ENCODE measurements around the gene FASTK.

FASTK gene

GRCh38 chr7:151095123-151095797 lies 14.7 kb upstream of the FASTK start:
- Histone ChIP-seq H2BK5ac (ENCODE audit: low read depth, low read length, poor library complexity, severe bottlenecking) (no peak overlapping the region), H3K14ac (ENCODE audit: low read length in 2 of 2) (no peak overlapping the region), H4K8ac (ENCODE audit: low read length) (no peak overlapping the region), H3K4me1 (ENCODE audit: control insufficient read depth, insufficient read depth, low read depth, low read length) (peaks cover 32% of the 10 kb centered on the region), H2BK15ac (ENCODE audit: low read depth, poor library complexity, severe bottlenecking) (no peak overlapping the region), H3K4ac (ENCODE audit: low read depth in 1 of 2, low read length in 2 of 2) (no peak overlapping the region), H3K27ac (ENCODE audit: low read length, poor library complexity, severe bottlenecking) (no peak overlapping the region), H3K9me3 (ENCODE audit: control insufficient read depth, low read length) (no peaks in the 10 kb centered on the region), H2AFZ (ENCODE audit: low read depth, low read length) (no peak overlapping the region), H3K36me3 (ENCODE audit: control insufficient read depth in 1 of 2, insufficient read depth in 2 of 2, low read depth in 1 of 2, low read length in 2 of 2) (peaks cover 5 to 29% of the 10 kb centered on the region in 2 experiments), H4K91ac (ENCODE audit: low read length) (no peak overlapping the region), H3K23ac (ENCODE audit: low read length in 2 of 2) (no peak overlapping the region), H3K9ac (ENCODE audit: low read length) (peak overlapping the region; percentile 13), H2AK5ac (ENCODE audit: low read length, severe bottlenecking) (no peak overlapping the region), H2BK12ac (ENCODE audit: low read length in 2 of 2) (no peak overlapping the region), H3K4me2 (ENCODE audit: low read length, poor library complexity, severe bottlenecking) (no peak overlapping the region), H3K27me3 (ENCODE audit: control insufficient read depth in 1 of 2, insufficient read depth in 1 of 2, low read length in 2 of 2) (no peaks in the 10 kb centered on the region), H3K79me1 (replicated peaks; ENCODE audit: low read length, poor library complexity, severe bottlenecking) (peaks cover 12% of the 10 kb centered on the region), H3K18ac (ENCODE audit: low read depth in 1 of 2, low read length in 2 of 2) (no peak overlapping the region), H3K4me3 (ENCODE audit: insufficient read depth in 1 of 2, low read depth in 1 of 2, low read length in 2 of 2) (no peak overlapping the region), H2BK120ac (ENCODE audit: low read depth, low read length) (no peak overlapping the region)
- WGBS, result 91% methylated on average over 9 of the region's 10 CpGs
- no peak for DNase-seq

DNA sequence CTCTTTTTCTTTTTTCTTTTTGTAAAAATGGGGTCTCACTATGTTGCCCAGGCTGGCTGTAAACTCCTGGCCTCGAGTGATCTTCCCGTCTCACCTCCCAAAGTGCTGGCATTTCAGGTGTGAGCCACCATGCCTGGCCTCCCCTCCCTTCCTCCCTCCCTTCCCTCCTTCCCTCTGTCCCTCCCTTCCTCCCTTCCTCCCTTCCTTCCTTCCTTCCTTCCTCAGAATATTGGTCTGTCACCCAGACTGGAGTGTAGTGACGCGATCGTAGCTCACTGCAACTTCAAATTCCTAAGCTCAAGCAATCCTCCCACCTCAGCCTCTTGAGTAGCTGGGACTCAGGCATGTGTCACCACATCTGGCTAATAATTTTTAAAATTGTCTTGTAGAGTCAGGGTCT lies 14.1 kb upstream of the FASTK start:
- no peak overlapping the region for H2AFZ ChIP-seq (ENCODE audit: low read depth, low read length)
- H2BK12ac ChIP-seq (ENCODE audit: low read length in 2 of 2), result no peak overlapping the region
- H2BK120ac ChIP-seq (ENCODE audit: low read depth, low read length), result no peak overlapping the region
- peaks cover 6% of the 10 kb centered on the region for H3K79me1 ChIP-seq (replicated peaks; ENCODE audit: low read length, poor library complexity, severe bottlenecking)
- no peak overlapping the region for H4K91ac ChIP-seq (ENCODE audit: low read length)
- no peak overlapping the region for H4K8ac ChIP-seq (ENCODE audit: low read length)
- WGBS, result 71% methylated on average over 5 of the region's 5 CpGs
- no peak overlapping the region for H2AK5ac ChIP-seq (ENCODE audit: low read length, severe bottlenecking)
- H3K18ac ChIP-seq (ENCODE audit: low read depth in 1 of 2, low read length in 2 of 2), result no peak overlapping the region
- no peak overlapping the region for H2BK15ac ChIP-seq (ENCODE audit: low read depth, poor library complexity, severe bottlenecking)
- no peak overlapping the region for H3K4me2 ChIP-seq (ENCODE audit: low read length, poor library complexity, severe bottlenecking)
- no peak overlapping the region for H3K27ac ChIP-seq (ENCODE audit: low read length, poor library complexity, severe bottlenecking)
- H3K14ac ChIP-seq (ENCODE audit: low read length in 2 of 2), result no peak overlapping the region
- H3K9ac ChIP-seq (ENCODE audit: low read length), result peak overlapping the region; percentile 13
- H3K9me3 ChIP-seq (ENCODE audit: control insufficient read depth, low read length), result no peaks in the 10 kb centered on the region
- H3K27me3 ChIP-seq (ENCODE audit: control insufficient read depth in 1 of 2, insufficient read depth in 1 of 2, low read length in 2 of 2), result no peaks in the 10 kb centered on the region
- DNase-seq, result peak; percentile 32
- H3K23ac ChIP-seq (ENCODE audit: low read length in 2 of 2), result no peak overlapping the region
- no peak overlapping the region for H3K4me3 ChIP-seq (ENCODE audit: insufficient read depth in 1 of 2, low read depth in 1 of 2, low read length in 2 of 2)
- no peak overlapping the region for H3K4ac ChIP-seq (ENCODE audit: low read depth in 1 of 2, low read length in 2 of 2)
- H3K4me1 ChIP-seq (ENCODE audit: control insufficient read depth, insufficient read depth, low read depth, low read length), result peaks cover 32% of the 10 kb centered on the region
- H2BK5ac ChIP-seq (ENCODE audit: low read depth, low read length, poor library complexity, severe bottlenecking), result no peak overlapping the region
- H3K36me3 ChIP-seq (ENCODE audit: control insufficient read depth in 1 of 2, insufficient read depth in 2 of 2, low read depth in 1 of 2, low read length in 2 of 2), result peaks cover 5 to 23% of the 10 kb centered on the region in 2 experiments

DNA sequence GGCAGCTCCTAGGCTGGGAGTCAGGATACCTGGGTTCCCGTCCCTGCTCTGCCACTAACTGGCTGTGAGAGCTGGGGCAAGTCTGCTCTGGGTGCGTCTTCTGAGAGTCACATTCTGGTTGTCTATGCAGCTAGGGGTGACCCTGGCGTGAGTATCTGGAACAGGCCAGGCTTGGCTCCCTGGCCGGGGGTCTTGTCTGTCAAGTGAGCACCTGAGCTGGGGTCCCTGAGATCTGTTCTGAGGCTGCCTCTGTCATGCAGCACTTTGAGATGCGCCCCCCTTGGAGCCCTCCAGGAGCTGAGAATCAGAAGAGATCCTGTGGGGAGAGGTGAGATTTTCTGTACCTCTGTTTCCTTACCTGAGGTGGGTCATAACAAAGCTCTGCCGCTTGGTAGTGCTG lies 13.1 kb upstream of the FASTK start:
- no peak overlapping the region for H3K4me2 ChIP-seq (ENCODE audit: low read length, poor library complexity, severe bottlenecking)
- H3K9ac ChIP-seq (ENCODE audit: low read length), result peak overlapping the region; percentile 26
- no peak overlapping the region for H2AK5ac ChIP-seq (ENCODE audit: low read length, severe bottlenecking)
- H2AFZ ChIP-seq (ENCODE audit: low read depth, low read length), result no peak overlapping the region
- H3K4me3 ChIP-seq (ENCODE audit: insufficient read depth in 1 of 2, low read depth in 1 of 2, low read length in 2 of 2), result no peak overlapping the region
- no peak overlapping the region for H2BK120ac ChIP-seq (ENCODE audit: low read depth, low read length)
- no peak overlapping the region for H3K4ac ChIP-seq (ENCODE audit: low read depth in 1 of 2, low read length in 2 of 2)
- 97% methylated on average over 6 of the region's 6 CpGs for WGBS
- H3K18ac ChIP-seq (ENCODE audit: low read depth in 1 of 2, low read length in 2 of 2), result no peak overlapping the region
- no peak overlapping the region for H2BK12ac ChIP-seq (ENCODE audit: low read length in 2 of 2)
- H2BK15ac ChIP-seq (ENCODE audit: low read depth, poor library complexity, severe bottlenecking), result no peak overlapping the region
- H3K27me3 ChIP-seq (ENCODE audit: control insufficient read depth in 1 of 2, insufficient read depth in 1 of 2, low read length in 2 of 2), result no peaks in the 10 kb centered on the region
- no peak overlapping the region for H3K27ac ChIP-seq (ENCODE audit: low read length, poor library complexity, severe bottlenecking)
- no peak overlapping the region for H3K23ac ChIP-seq (ENCODE audit: low read length in 2 of 2)
- H3K9me3 ChIP-seq (ENCODE audit: control insufficient read depth, low read length), result no peaks in the 10 kb centered on the region
- H3K79me1 ChIP-seq (replicated peaks; ENCODE audit: low read length, poor library complexity, severe bottlenecking), result peaks cover 6% of the 10 kb centered on the region
- H3K36me3 ChIP-seq (ENCODE audit: control insufficient read depth in 1 of 2, insufficient read depth in 2 of 2, low read depth in 1 of 2, low read length in 2 of 2), result peaks cover 5 to 23% of the 10 kb centered on the region in 2 experiments
- H4K91ac ChIP-seq (ENCODE audit: low read length), result no peak overlapping the region
- no peak for DNase-seq
- H3K14ac ChIP-seq (ENCODE audit: low read length in 2 of 2), result no peak overlapping the region
- no peak overlapping the region for H4K8ac ChIP-seq (ENCODE audit: low read length)
- no peak overlapping the region for H2BK5ac ChIP-seq (ENCODE audit: low read depth, low read length, poor library complexity, severe bottlenecking)
- H3K4me1 ChIP-seq (ENCODE audit: control insufficient read depth, insufficient read depth, low read depth, low read length), result peaks cover 36% of the 10 kb centered on the region

DNA sequence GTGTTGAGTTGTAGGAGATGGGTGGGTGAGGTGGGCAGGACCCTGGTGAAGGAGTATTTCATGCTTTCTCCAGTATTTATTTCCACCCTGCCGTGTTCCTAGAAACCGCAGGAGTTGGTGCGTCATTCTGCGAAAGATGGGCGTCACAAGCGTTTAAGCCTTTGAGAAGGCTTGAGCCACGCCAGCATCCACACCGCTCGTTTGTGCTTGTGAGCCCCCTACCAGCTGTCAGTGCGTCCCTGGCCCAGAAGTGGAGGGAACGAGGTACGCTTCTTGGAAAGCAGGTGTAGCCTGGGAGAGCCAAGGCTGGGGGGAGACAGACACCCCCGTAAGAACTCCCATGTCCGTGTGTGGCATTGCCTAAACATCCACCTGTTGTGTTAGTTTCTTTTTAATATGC lies 11.4 kb upstream of the FASTK start:
- peaks cover 5 to 18% of the 10 kb centered on the region in 2 experiments for H3K36me3 ChIP-seq (ENCODE audit: control insufficient read depth in 1 of 2, insufficient read depth in 2 of 2, low read depth in 1 of 2, low read length in 2 of 2)
- H2BK5ac ChIP-seq (ENCODE audit: low read depth, low read length, poor library complexity, severe bottlenecking), result no peak overlapping the region
- no peak overlapping the region for H3K14ac ChIP-seq (ENCODE audit: low read length in 2 of 2)
- H2AK5ac ChIP-seq (ENCODE audit: low read length, severe bottlenecking), result no peak overlapping the region
- no peak overlapping the region for H4K91ac ChIP-seq (ENCODE audit: low read length)
- H2AFZ ChIP-seq (ENCODE audit: low read depth, low read length), result no peak overlapping the region
- no peak overlapping the region for H4K8ac ChIP-seq (ENCODE audit: low read length)
- no peaks in the 10 kb centered on the region for H3K27me3 ChIP-seq (ENCODE audit: control insufficient read depth in 1 of 2, insufficient read depth in 1 of 2, low read length in 2 of 2)
- no peak overlapping the region for H3K4me2 ChIP-seq (ENCODE audit: low read length, poor library complexity, severe bottlenecking)
- H3K4me3 ChIP-seq (ENCODE audit: insufficient read depth in 1 of 2, low read depth in 1 of 2, low read length in 2 of 2), result no peak overlapping the region
- H2BK120ac ChIP-seq (ENCODE audit: low read depth, low read length), result no peak overlapping the region
- no peak overlapping the region for H3K27ac ChIP-seq (ENCODE audit: low read length, poor library complexity, severe bottlenecking)
- 98% methylated on average over 13 of the region's 14 CpGs for WGBS
- peaks cover 40% of the 10 kb centered on the region for H3K4me1 ChIP-seq (ENCODE audit: control insufficient read depth, insufficient read depth, low read depth, low read length)
- H3K9me3 ChIP-seq (ENCODE audit: control insufficient read depth, low read length), result no peaks in the 10 kb centered on the region
- H2BK12ac ChIP-seq (ENCODE audit: low read length in 2 of 2), result no peak overlapping the region
- H3K23ac ChIP-seq (ENCODE audit: low read length in 2 of 2), result no peak overlapping the region
- no peak overlapping the region for H3K18ac ChIP-seq (ENCODE audit: low read depth in 1 of 2, low read length in 2 of 2)
- no peak overlapping the region for H3K9ac ChIP-seq (ENCODE audit: low read length)
- DNase-seq, result no peak
- H3K4ac ChIP-seq (ENCODE audit: low read depth in 1 of 2, low read length in 2 of 2), result no peak overlapping the region
- H2BK15ac ChIP-seq (ENCODE audit: low read depth, poor library complexity, severe bottlenecking), result no peak overlapping the region
- peaks cover 5% of the 10 kb centered on the region for H3K79me1 ChIP-seq (replicated peaks; ENCODE audit: low read length, poor library complexity, severe bottlenecking)
